ENCODE results near the gene CALB2.

CALB2 gene

DNA sequence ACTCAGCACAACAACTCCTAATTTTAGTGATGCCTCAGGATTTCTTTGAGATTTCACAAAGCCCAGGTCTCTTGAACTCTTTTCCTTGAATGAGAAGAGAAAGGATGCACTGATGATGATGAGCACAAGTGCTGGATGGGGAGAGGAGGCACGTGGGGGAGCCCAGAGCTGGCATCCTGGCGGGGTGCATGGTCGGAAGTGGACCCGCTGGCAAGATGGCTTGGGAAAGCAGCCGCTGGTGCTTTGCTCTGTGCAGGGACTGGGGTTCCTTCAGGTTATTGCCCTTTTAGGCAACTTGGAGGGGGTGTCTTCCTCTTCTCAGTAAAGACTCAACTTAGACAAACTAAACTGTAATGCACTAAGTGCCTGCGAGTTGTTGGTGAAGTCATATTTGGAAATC is 22.3 kb downstream of the CALB2 start:
- no peak for TF ChIP-seq CTCF (IDR thresholded peaks at IDR 0.05; ENCODE audit: extremely low read depth, insufficient read depth, missing control alignments)
- DNase-seq (ENCODE audit: low spot score), result no peak
- in situ Hi-C loops (cut with MboI; ENCODE audit: low pct_unique_long_range_greater_than_20kb, low sequenced_read_pairs, unreplicated experiment), result no loop called here

- no peak for DNase-seq (ENCODE audit: low spot score)
- TF ChIP-seq CTCF (IDR thresholded peaks at IDR 0.05; ENCODE audit: extremely low read depth, insufficient read depth, missing control alignments), result no peak
Observed at GRCh38 chr16:71383054-71383773, 24.7 kb downstream of the CALB2 start.

DNA sequence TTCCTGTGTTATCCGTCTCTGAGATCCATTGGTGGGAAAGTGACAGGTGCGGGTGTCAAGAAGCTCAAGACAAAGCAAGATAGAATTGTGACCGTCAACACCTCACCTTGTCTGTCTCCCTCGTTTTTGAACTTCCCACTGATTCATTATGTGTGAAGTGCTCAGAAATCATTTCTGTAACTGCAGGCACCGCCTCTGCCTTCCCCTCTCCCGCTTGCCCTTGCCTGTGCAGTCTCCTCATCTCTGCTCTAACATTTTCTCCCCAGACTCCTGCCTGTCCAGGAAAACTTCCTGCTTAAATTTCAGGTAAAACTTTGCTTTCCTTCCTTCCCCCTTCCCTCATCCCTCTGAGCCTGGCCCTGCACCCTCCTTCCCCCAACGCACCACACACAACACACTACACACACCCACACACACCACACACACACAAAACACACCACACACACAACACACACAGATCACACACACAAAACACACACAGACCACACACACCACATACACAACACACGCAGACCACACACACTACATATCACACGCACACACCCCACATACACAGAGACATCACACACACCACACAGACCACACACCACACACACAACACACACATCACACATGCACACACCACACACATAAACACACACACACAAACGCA is 25.7 kb downstream of the CALB2 start:
- in situ Hi-C loops (cut with MboI; ENCODE audit: low pct_unique_long_range_greater_than_20kb, low sequenced_read_pairs, unreplicated experiment), result no loop called here
- TF ChIP-seq CTCF (IDR thresholded peaks at IDR 0.05; ENCODE audit: extremely low read depth, insufficient read depth, missing control alignments), result no peak
- no peak for DNase-seq (ENCODE audit: low spot score)

More at GRCh38 chr16:71383054-71383773, 24.7 kb downstream of the CALB2 start:
- in situ Hi-C loops (cut with MboI; ENCODE audit: low pct_unique_long_range_greater_than_20kb, low sequenced_read_pairs, unreplicated experiment), result no loop called here

- TF ChIP-seq CTCF (IDR thresholded peaks at IDR 0.05; ENCODE audit: extremely low read depth, insufficient read depth, missing control alignments), result no peak
- in situ Hi-C loops (cut with MboI; ENCODE audit: low pct_unique_long_range_greater_than_20kb, low sequenced_read_pairs, unreplicated experiment), result no loop called here
- DNase-seq (ENCODE audit: low spot score), result no peak
Observed at GRCh38 chr16:71387045-71387871, 28.7 kb downstream of the CALB2 start.

GRCh38 chr16:71389330-71389729 is 30.8 kb downstream of the CALB2 start:
- no peak for TF ChIP-seq CTCF (IDR thresholded peaks at IDR 0.05; ENCODE audit: extremely low read depth, insufficient read depth, missing control alignments)
- no peak for DNase-seq (ENCODE audit: low spot score)
- in situ Hi-C loops (cut with MboI; ENCODE audit: low pct_unique_long_range_greater_than_20kb, low sequenced_read_pairs, unreplicated experiment), result no loop called here

DNA sequence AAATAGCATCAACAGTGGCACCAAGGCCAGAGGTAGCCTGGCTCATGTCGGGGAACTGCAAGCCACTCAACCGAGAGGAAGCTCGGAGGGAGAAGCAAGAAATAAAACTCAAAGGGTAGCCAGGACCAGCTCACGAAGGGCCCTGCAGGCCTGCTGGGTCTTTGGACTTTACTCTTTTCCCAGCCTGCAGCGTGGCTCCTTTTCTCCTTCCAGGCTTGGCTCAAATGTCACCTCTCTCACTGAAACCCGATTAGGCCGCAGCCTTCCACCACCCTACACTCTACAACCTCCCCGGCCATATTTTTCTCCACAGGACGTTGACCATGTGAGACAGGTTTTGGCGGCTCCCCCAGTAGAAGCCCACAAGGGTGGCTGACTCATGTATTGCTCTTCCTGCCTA is 38.1 kb downstream of the CALB2 start:
- no peak for DNase-seq (ENCODE audit: low spot score)
- TF ChIP-seq CTCF (IDR thresholded peaks at IDR 0.05; ENCODE audit: extremely low read depth, insufficient read depth, missing control alignments), result no peak
- in situ Hi-C loops (cut with MboI; ENCODE audit: low pct_unique_long_range_greater_than_20kb, low sequenced_read_pairs, unreplicated experiment), result no loop called here

Data from GM13977 (cell line).